ENCODE measurements around the gene MYO5B. TPM values are rescaled to one million over a fixed set of nuclear protein-coding genes. Genes with fewer than 3 reads are reported as not detected.
A peak's percentile ranks its signal among the peaks of the same experiment; 100 is the strongest.

MYO5B gene
- total and polyA plus RNA-seq, 10 of the 15 experiments (the other 5 are each of a cell fraction or from before 2014, with no cell fraction given) = 2.5 to 4.5 (median 3.3) TPM

DNA sequence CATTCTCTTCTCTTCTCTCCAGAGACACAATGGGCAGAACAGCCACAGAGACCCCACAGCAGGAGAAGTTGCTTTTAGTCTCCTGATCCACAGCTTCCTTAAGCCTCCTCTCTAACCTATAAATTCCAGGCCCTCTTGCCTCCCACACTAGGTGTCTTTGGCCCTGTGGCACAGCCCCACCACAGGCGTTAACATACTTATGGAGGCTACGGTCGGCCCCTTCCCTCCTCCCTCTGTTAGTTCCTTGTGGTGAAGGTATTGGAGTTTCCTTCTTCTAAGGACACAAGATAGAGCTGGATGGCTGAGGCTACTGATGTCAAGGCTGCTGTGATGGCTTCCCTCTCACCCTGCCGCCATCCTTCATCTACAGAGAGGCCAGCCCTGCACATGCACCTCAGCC is 258.1 kb downstream of the MYO5B start (continued):
- TF ChIP-seq, protein P1, sequence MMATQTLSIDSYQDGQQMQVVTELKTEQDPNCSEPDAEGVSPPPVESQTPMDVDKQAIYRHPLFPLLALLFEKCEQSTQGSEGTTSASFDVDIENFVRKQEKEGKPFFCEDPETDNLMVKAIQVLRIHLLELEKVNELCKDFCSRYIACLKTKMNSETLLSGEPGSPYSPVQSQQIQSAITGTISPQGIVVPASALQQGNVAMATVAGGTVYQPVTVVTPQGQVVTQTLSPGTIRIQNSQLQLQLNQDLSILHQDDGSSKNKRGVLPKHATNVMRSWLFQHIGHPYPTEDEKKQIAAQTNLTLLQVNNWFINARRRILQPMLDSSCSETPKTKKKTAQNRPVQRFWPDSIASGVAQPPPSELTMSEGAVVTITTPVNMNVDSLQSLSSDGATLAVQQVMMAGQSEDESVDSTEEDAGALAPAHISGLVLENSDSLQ (IDR thresholded peaks at IDR 0.05) = no peak
- TF ChIP-seq CBX3 (IDR thresholded peaks at IDR 0.05; ENCODE audit: borderline replicate concordance, low read depth) (no peak), ZNF207 (IDR thresholded peaks at IDR 0.05; ENCODE audit: borderline replicate concordance) (no peak)
- TF ChIP-seq, protein P2, sequence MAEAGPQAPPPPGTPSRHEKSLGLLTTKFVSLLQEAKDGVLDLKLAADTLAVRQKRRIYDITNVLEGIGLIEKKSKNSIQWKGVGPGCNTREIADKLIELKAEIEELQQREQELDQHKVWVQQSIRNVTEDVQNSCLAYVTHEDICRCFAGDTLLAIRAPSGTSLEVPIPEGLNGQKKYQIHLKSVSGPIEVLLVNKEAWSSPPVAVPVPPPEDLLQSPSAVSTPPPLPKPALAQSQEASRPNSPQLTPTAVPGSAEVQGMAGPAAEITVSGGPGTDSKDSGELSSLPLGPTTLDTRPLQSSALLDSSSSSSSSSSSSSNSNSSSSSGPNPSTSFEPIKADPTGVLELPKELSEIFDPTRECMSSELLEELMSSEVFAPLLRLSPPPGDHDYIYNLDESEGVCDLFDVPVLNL (IDR thresholded peaks at IDR 0.05; ENCODE audit: low read depth, low read length) = no peak

DNA sequence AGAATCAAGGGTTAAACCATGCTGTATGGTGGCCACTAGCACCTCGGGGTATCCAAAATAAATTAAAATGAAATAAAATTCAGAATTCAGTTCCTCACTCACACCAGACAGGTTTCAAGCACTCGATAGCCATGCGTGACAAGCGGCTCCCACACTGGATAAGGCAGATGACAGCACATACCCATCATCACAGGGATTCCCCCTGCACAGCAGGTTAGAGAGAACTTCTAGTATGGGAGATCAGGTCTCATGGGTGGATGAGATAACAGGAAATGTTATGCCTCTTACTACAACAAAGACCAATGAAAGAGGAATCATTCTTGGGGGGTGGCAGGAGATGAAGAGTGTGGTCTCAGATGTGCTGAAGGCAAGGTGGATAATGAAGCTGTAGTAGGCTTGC is 259.7 kb downstream of the MYO5B start:
- POLR2A ChIA-PET = no interaction called here
- intact Hi-C loops (cut with micrococcal nuclease; ENCODE audit: unreplicated experiment) (no loop called here), in situ Hi-C loops (cut with MboI) (no loop called here)
- Histone ChIP-seq H3K4me3 (no peak overlapping the region), H4K20me1 (ENCODE audit: control insufficient read depth, insufficient read depth) (no peaks in the 10 kb centered on the region), H3K36me3 (ENCODE audit: control insufficient read depth in 2 of 2, insufficient read depth in 2 of 2, low read length in 1 of 2) (no peaks in the 10 kb centered on the region), H3K9me3 (replicated peaks; ENCODE audit: control insufficient read depth, insufficient read depth, low read length) (no peaks in the 10 kb centered on the region), H3K4me1 (ENCODE audit: control insufficient read depth, insufficient read depth, low read length) (no peaks in the 10 kb centered on the region; the same call in 1 of the 2 replicates), H3K9ac (ENCODE audit: control insufficient read depth, insufficient read depth, low read length) (no peak overlapping the region), H2AFZ (ENCODE audit: control insufficient read depth, low read depth, low read length) (no peak overlapping the region), H3K27ac (ENCODE audit: control insufficient read depth, insufficient read depth) (no peak overlapping the region), H3K4me2 (ENCODE audit: control insufficient read depth, insufficient read depth) (no peak overlapping the region), H3K79me2 (ENCODE audit: control insufficient read depth, insufficient read depth, low read length) (no peaks in the 10 kb centered on the region), H3K27me3 (replicated peaks in 1 of 2; ENCODE audit: control insufficient read depth in 2 of 2, insufficient read depth in 2 of 2, low read length in 1 of 2) (peaks cover 0 to 2% of the 10 kb centered on the region in 2 experiments; a peak in 3 of 4 replicates)
- SMC1A ChIA-PET (ENCODE audit: uncharacterized antibody, unreplicated experiment) = interaction anchor here (1.3 kb wide), 2 partner anchors 10 to 14 kb away, joined by 3 to 4 read pairs; no protein-coding TSS in a partner anchor
- RAD21 ChIA-PET (ENCODE audit: unreplicated experiment) = no interaction called here
- no peak for TF ChIP-seq MTA2 (IDR thresholded peaks at IDR 0.05; ENCODE audit: low read depth)
- no peak for TF ChIP-seq NBN (IDR thresholded peaks at IDR 0.05)
- TF ChIP-seq MYC (IDR thresholded peaks at IDR 0.05; ENCODE audit: insufficient read depth, insufficient read length, insufficient replicate concordance, low read length, severe bottlenecking) = no peak
- TF ChIP-seq CBFB (IDR thresholded peaks at IDR 0.05; ENCODE audit: low read depth) = no peak
- TF ChIP-seq ZZZ3 (IDR thresholded peaks at IDR 0.05; ENCODE audit: control insufficient read depth, insufficient read length, low read depth) = no peak
- TF ChIP-seq PML (IDR thresholded peaks at IDR 0.05; ENCODE audit: low read length) = no peak
- TF ChIP-seq MXI1 (IDR thresholded peaks at IDR 0.05; ENCODE audit: low read depth, low read length) = no peak
- TF ChIP-seq BACH1 (IDR thresholded peaks at IDR 0.05; ENCODE audit: borderline replicate concordance) = no peak
- TF ChIP-seq LARP7 (IDR thresholded peaks at IDR 0.05) = no peak
- FAIRE-seq (no peak), DNase-seq (ENCODE audit: low read depth, low spot score) (no peak), ATAC-seq (peak; percentile 65)
- CTCF ChIA-PET = no interaction called here
- 31% methylated on average over 4 of the region's 4 CpGs for WGBS (ENCODE audit: insufficient coverage, insufficient replicate concordance, low lambda C conversion rate, missing lambda C conversion rate)
- no TSS peak for BruUV-seq (replicated peaks)
